Prostate gland (tissue), 2 donors: ENCODE data around the gene PRUNE1. TPM values are rescaled to one million over a fixed set of nuclear protein-coding genes. Genes with fewer than 3 reads are reported as not detected.

ENCODE experiments used
- DNase-seq: peaks from one replicate; pipeline ENCODE4 v3.0.0-alpha.2; 2019; ENCODE audit warnings: low spot score
- H3K27ac ChIP-seq, 2 donors: fragments of 200-600 bp; sonication (generic); 2 replicates each; pipeline ENCODE4 v1.5.1; 2017 to 2019
- H3K27me3 ChIP-seq: fragments of 200-600 bp; sonication (generic); replicated peaks from 2 replicates; pipeline ENCODE4 v1.5.1; 2019; ENCODE audit not compliant: insufficient read depth
- H3K36me3 ChIP-seq, 2 donors: fragments of 200-600 bp; sonication (generic); 1 replicate in 1 of 2; 2 replicates in 1 of 2; pipeline versions ENCODE4 v1.5.1 to v1.8.1; 2017 to 2019
- H3K4me1 ChIP-seq: fragments of 200-600 bp; sonication (generic); replicated peaks from 2 replicates; pipeline ENCODE4 v1.5.1; 2019
- H3K4me3 ChIP-seq, 2 donors: fragments of 200-600 bp; sonication (generic); 2 replicates each; pipeline ENCODE4 v1.5.1; 2017 to 2019
- H3K9me3 ChIP-seq: fragments of 200-600 bp; sonication (generic); 2 replicates; pipeline ENCODE4 v1.5.1; 2017
- CTCF ChIP-seq, 4 experiments: fragments of 200-600 bp in 2 of 4; fragments of 450-650 bp in 2 of 4; sonication (generic) in 2 of 4; IDR thresholded peaks; 1 replicate in 3 of 4; 2 replicates in 1 of 4; pipeline ENCODE4 v1.5.1; 2016 to 2019; ENCODE audit warnings: antibody characterized with exemption in 4 of 4, mild to moderate bottlenecking in 2 of 4, moderate library complexity in 2 of 4
- POLR2A ChIP-seq: fragments of 450-650 bp; IDR thresholded peaks from one replicate; pipeline ENCODE4 v1.6.1; 2016; ENCODE audit warnings: antibody characterized with exemption, mild to moderate bottlenecking
- POLR2AphosphoS5 ChIP-seq: sonication (generic); formaldehyde crosslinking; IDR thresholded peaks from one replicate; pipeline ENCODE4 v1.6.1; 2017; ENCODE audit warnings: antibody characterized with exemption
- WGBS: methylation state at CpG from one replicate; pipeline ENCODE4 v1.1.5; 2018; 5-methylcytosine and 5-hydroxymethylcytosine counted together
- intact Hi-C: fragments of 100-400 bp; cut with DNase I; formaldehyde crosslinking; loops from one replicate; pipeline ENCODE4 v1.14.2; 2022
- total RNA-seq, 2 donors: library from RNA; depleted of rRNA; stranded (reverse); fragments of >200 nt; gene quantifications; one replicate each; pipeline ENCODE4 v1.1.0, GENCODE V29; 2016

Gene PRUNE1
- total RNA-seq, 2 donors from 2014 or later: 29.2 to 37.5 TPM

- WGBS: 81% methylated on average over 3 of the region's 3 CpGs
- TF ChIP-seq CTCF (IDR thresholded peaks at IDR 0.05) (no peak), POLR2AphosphoS5 (no peak), POLR2A (no peak)
- intact Hi-C loops: no loop called here
Measured at GRCh38 chr1:151010346-151010726, 2.1 kb downstream of the PRUNE1 start.

GRCh38 chr1:151011154-151011850, 3.1 kb downstream of the PRUNE1 start:
- DNase-seq: no peak
- H3K9me3 ChIP-seq: no peaks in the 10 kb centered on the region
- no peaks in the 10 kb centered on the region for H3K36me3 ChIP-seq
- H3K27ac ChIP-seq: no peak overlapping the region
- no peak for TF ChIP-seq POLR2AphosphoS5
- no peak for TF ChIP-seq CTCF (IDR thresholded peaks at IDR 0.05)
- TF ChIP-seq POLR2A: no peak
- intact Hi-C loops: no loop called here
- 57% methylated on average over 4 of the region's 4 CpGs for WGBS
- H3K27me3 ChIP-seq: no peaks in the 10 kb centered on the region
- H3K4me1 ChIP-seq: no peaks in the 10 kb centered on the region
- no peak overlapping the region for H3K4me3 ChIP-seq

More at GRCh38 chr1:151010346-151010726, 2.1 kb downstream of the PRUNE1 start:
- Histone ChIP-seq H3K27me3 (no peaks in the 10 kb centered on the region), H3K9me3 (no peaks in the 10 kb centered on the region), H3K27ac (no peak overlapping the region), H3K36me3 (no peaks in the 10 kb centered on the region), H3K4me3 (no peak overlapping the region), H3K4me1 (no peaks in the 10 kb centered on the region)
- DNase-seq: no peak

GRCh38 chr1:151012684-151013471, 4.6 kb downstream of the PRUNE1 start:
- Histone ChIP-seq H3K27ac (no peak overlapping the region), H3K4me1 (no peaks in the 10 kb centered on the region), H3K9me3 (no peaks in the 10 kb centered on the region), H3K36me3 (no peaks in the 10 kb centered on the region), H3K27me3 (no peaks in the 10 kb centered on the region), H3K4me3 (no peak overlapping the region)
- DNase-seq: no peak
- WGBS: 93% methylated on average over 14 of the region's 14 CpGs
- intact Hi-C loops: no loop called here
- TF ChIP-seq POLR2A (no peak), POLR2AphosphoS5 (no peak), CTCF (IDR thresholded peaks at IDR 0.05) (no peak)

DNA sequence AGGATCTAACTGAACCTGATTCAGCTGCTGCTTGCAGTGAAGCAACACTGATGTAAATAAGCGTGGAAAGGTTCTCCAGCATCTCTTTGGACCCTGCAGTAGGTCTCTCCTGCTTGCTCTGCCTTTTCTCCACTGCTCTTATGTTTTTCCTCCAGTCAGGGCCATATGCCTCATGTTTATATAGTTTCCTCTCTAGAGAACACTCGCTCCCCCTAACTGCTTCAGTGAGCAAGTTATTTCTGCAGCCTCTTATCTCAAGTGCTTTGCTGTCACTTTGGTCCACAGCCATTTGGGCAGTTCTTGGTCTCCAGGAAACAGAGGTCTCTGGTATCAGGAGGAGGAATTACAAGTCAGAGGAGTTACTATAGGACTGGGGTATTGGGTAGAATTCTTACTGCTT, 5.3 kb downstream of the PRUNE1 start:
- Histone ChIP-seq H3K27me3 (no peaks in the 10 kb centered on the region), H3K9me3 (no peaks in the 10 kb centered on the region), H3K36me3 (no peaks in the 10 kb centered on the region), H3K4me3 (no peak overlapping the region), H3K4me1 (no peaks in the 10 kb centered on the region), H3K27ac (no peak overlapping the region)
- WGBS: 59% methylated on average over 2 of the region's 2 CpGs
- intact Hi-C loops: no loop called here
- no peak for TF ChIP-seq POLR2AphosphoS5
- TF ChIP-seq CTCF (IDR thresholded peaks at IDR 0.05): no peak
- TF ChIP-seq POLR2A: no peak
- no peak for DNase-seq
